ENCODE data around the gene YTHDC1. TPM values are rescaled to one million over a fixed set of nuclear protein-coding genes. Genes with fewer than 3 reads are reported as not detected.

The YTHDC1 gene
- total and polyA plus RNA-seq, 2 of the 8 experiments (the other 6 are each of a cell fraction or from before 2014, with no cell fraction given), result 25.7 to 89.5 TPM

- TF ChIP-seq RNF2 (IDR thresholded peaks at IDR 0.05; ENCODE audit: borderline replicate concordance, low read depth, low read length, missing control alignments, poor library complexity, severe bottlenecking) (no peak), SIN3A (conservative IDR thresholded peaks at IDR 0.05 in 1 of 2, IDR thresholded peaks at IDR 0.05 in 1 of 2; ENCODE audit: low read depth in 1 of 2, low read length in 2 of 2) (no peak), PHF8 (conservative IDR thresholded peaks at IDR 0.05; ENCODE audit: low read depth, low read length) (no peak), CHD7 (IDR thresholded peaks at IDR 0.05; ENCODE audit: insufficient replicate concordance, low read length) (no peak), RBBP5 (IDR thresholded peaks at IDR 0.05; ENCODE audit: borderline replicate concordance, low read depth, low read length) (no peak), SUZ12 (IDR thresholded peaks at IDR 0.05; ENCODE audit: low read length) (no peak), ASH2L (IDR thresholded peaks at IDR 0.05; ENCODE audit: low read length) (no peak), HDAC6 (IDR thresholded peaks at IDR 0.05; ENCODE audit: low read depth, low read length) (no peak), TAF7 (optimal IDR thresholded peaks at IDR 0.05; ENCODE audit: borderline replicate concordance, low read depth, low read length) (no peak)
These were observed 40.5 kb upstream of the YTHDC1 start (continued) for GRCh38 chr4:68390205-68390935.

Measured in H1 (cell line).